Nephron (organoid): ENCODE results near the gene TMEM74B.
A peak's percentile ranks its signal among the peaks of the same experiment; 100 is the strongest.

Source experiments
- H3K27ac Mint-ChIP-seq, 3 experiments: 2 replicates each; pipeline ENCODE4 v1.8.0; 2020; ENCODE audit warnings: mixed read lengths in 3 of 3, mild to moderate bottlenecking in 2 of 3, moderate library complexity in 1 of 3
- H3K27me3 Mint-ChIP-seq: 2 replicates; pipeline ENCODE4 v1.8.0; 2021; ENCODE audit warnings: low read depth, mild to moderate bottlenecking, moderate library complexity, mixed read lengths
- H3K36me3 Mint-ChIP-seq: 2 replicates; pipeline ENCODE4 v1.8.0; 2020; ENCODE audit warnings: low read depth, mixed read lengths
- H3K4me1 Mint-ChIP-seq: 2 replicates; pipeline ENCODE4 v1.8.0; 2020; ENCODE audit warnings: mixed read lengths
- H3K4me3 Mint-ChIP-seq, 3 experiments: 2 replicates each; pipeline ENCODE4 v1.8.0; 2020; ENCODE audit warnings: mild to moderate bottlenecking in 3 of 3, mixed read lengths in 3 of 3, moderate library complexity in 2 of 3
- H3K9me3 Mint-ChIP-seq: 2 replicates; pipeline ENCODE4 v1.8.0; 2020; ENCODE audit warnings: mixed read lengths
- CTCF ChIP-seq, 3 experiments: fragments of 200-600 bp; sonication (generic); IDR thresholded peaks; one replicate each; pipeline ENCODE4 v1.5.0; 2021; ENCODE audit warnings: antibody characterized with exemption in 3 of 3; ENCODE audit not compliant: unreplicated experiment in 3 of 3

TMEM74B gene

DNA sequence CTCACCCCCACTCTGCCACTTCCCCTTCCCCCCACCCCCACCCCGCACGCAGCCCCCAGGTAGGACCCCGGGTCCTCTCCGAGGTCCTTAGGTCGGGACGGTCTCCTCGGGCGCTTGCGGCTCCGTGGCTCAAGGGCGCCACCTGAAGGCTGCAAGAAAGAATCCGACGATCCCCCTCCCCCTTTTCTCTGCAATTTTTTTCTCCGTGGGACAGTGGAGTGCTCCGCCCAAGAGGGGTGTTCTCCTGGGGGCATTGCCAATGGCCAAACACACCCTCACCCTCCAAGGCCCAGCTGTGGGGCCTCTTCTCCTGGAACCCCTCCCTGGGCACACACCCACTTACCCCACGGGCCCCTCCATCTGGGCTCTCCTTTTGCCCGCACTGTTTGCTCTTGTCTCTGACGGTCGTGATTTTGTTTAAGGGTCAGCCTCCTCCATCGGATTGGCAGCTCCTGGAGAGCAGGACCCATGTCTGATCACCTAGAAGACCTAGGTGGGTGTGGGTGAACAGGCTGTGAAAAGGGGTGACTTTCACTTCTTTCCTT, 1.1 kb upstream of the TMEM74B start:
- Mint-ChIP-seq H3K4me3 (peak overlapping the region; percentile 77 to 84 (median 81)), H3K4me1 (peaks cover 11% of the 10 kb centered on the region)

DNA sequence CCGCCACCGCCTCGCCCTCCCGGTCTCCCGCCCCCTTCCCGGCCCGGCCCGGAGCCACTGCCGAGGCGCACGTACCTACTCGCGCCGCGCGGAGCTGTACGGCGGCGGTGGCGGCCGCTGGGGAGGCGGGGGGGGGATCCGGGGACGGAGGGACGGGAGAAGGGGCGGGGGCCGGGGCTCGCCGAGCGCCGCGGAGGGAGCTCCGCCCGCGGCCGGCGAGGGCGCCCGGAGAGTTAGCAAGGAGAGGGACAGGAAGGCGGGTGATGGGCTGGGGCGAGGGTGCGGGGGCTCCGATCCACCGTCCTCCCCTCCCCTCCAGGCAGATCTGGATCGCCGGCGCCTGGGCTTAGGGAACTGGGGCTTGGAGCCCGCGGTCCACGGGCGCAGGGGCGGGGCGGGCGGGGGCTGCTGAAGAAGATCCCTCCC, 548 bp upstream of the TMEM74B start:
- no peaks in the 10 kb centered on the region for H3K9me3 Mint-ChIP-seq
- no peak overlapping the region for H3K4me3 Mint-ChIP-seq
- no peak overlapping the region for H3K27ac Mint-ChIP-seq
- peaks cover 11% of the 10 kb centered on the region for H3K4me1 Mint-ChIP-seq
- H3K36me3 Mint-ChIP-seq = no peaks in the 10 kb centered on the region
- H3K27me3 Mint-ChIP-seq = peaks cover 40% of the 10 kb centered on the region
- no peak for TF ChIP-seq CTCF (IDR thresholded peaks at IDR 0.05; ENCODE audit: unreplicated experiment in 3 of 3)

More for the DNA sequence above, 1.1 kb upstream of the TMEM74B start:
- Mint-ChIP-seq H3K27ac (no peak overlapping the region), H3K27me3 (peaks cover 46% of the 10 kb centered on the region), H3K36me3 (no peaks in the 10 kb centered on the region), H3K9me3 (no peaks in the 10 kb centered on the region)
- peak; percentile 46 to 68 (median 55) for TF ChIP-seq CTCF (IDR thresholded peaks at IDR 0.05; ENCODE audit: unreplicated experiment in 3 of 3)

DNA sequence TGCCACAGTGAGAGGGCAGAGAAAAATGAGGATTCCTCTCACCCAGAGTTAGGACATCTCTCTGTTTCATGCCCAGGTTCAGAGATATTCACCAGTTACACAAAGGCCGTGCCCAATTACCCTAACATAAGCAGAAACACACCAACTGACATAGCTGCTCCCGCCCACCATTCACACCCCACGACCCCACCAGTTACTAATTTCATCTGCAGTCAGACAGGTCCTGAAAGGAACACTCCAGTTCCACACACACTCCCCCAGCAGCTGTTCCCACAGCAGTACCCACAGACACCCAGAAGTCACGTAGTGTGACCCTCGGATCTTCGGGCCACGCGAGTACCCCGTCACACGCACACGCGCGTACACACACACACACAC, 532 bp downstream of the TMEM74B start:
- Mint-ChIP-seq H3K27ac (no peak overlapping the region), H3K9me3 (no peaks in the 10 kb centered on the region), H3K4me1 (peaks cover 11% of the 10 kb centered on the region), H3K4me3 (peak overlapping the region; percentile 80 to 84 (median 82)), H3K36me3 (no peaks in the 10 kb centered on the region), H3K27me3 (peaks cover 34% of the 10 kb centered on the region)
- TF ChIP-seq CTCF (IDR thresholded peaks at IDR 0.05; ENCODE audit: unreplicated experiment in 3 of 3) = no peak

GRCh38 chr20:1183153-1183552, 1.6 kb downstream of the TMEM74B start:
- Mint-ChIP-seq H3K36me3 (no peaks in the 10 kb centered on the region), H3K27me3 (peaks cover 31% of the 10 kb centered on the region), H3K4me3 (peak overlapping the region; percentile 54 to 80 (median 60)), H3K9me3 (no peaks in the 10 kb centered on the region), H3K27ac (no peak overlapping the region), H3K4me1 (peaks cover 11% of the 10 kb centered on the region)
- TF ChIP-seq CTCF (IDR thresholded peaks at IDR 0.05; ENCODE audit: unreplicated experiment in 3 of 3) = no peak

DNA sequence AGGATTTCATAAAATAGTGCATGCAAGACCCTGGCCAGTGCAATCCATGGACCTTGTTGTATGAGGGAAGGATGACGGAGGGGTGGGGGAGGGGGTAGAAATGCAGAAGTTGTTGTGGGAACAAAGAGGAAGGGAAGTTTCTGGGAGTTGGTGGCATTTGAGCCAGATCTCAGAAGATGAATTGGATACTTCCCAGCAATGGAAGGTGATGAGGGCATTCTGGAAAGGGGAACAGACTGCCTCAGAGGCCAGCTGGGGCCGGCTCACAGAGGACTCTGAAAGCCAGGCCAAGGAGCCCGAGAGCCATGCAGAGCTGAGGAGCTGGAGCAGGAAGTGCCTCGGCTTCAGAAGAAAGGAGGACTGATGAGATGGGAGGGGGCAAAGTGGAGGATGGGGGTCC, 2.7 kb downstream of the TMEM74B start:
- no peak for TF ChIP-seq CTCF (IDR thresholded peaks at IDR 0.05; ENCODE audit: unreplicated experiment in 3 of 3)
- Mint-ChIP-seq H3K4me3 (no peak overlapping the region), H3K4me1 (peaks cover 11% of the 10 kb centered on the region), H3K9me3 (no peaks in the 10 kb centered on the region), H3K27me3 (peaks cover 31% of the 10 kb centered on the region), H3K36me3 (no peaks in the 10 kb centered on the region), H3K27ac (no peak overlapping the region)

DNA sequence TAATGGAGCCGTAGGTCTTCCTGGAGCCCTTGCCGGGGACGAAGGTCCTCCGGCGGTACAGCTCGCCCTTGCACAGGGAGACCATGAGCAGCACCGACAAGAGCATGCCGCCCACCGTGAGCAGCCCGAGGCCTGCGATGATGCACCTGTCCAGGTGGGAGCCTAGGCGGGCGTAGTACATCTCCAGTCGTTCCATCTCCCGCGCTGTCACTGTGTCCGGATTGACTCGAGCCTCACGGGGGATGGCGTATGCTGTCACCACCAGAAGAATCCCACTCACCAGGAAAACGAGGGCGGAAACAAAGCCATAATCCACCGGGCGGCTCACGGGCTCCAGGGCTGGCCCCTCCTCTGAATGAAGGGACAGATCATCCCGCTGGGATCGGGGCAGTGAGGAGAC, 3.8 kb downstream of the TMEM74B start:
- peaks cover 31% of the 10 kb centered on the region for H3K27me3 Mint-ChIP-seq
- H3K4me3 Mint-ChIP-seq = no peak overlapping the region
- TF ChIP-seq CTCF (IDR thresholded peaks at IDR 0.05; ENCODE audit: unreplicated experiment in 3 of 3) = no peak
- H3K9me3 Mint-ChIP-seq = no peaks in the 10 kb centered on the region
- peaks cover 8% of the 10 kb centered on the region for H3K4me1 Mint-ChIP-seq
- H3K36me3 Mint-ChIP-seq = no peaks in the 10 kb centered on the region
- H3K27ac Mint-ChIP-seq = no peak overlapping the region
